ENCODE data around the gene MAGEL2.
A peak's percentile ranks its signal among the peaks of the same experiment; 100 is the strongest.

Gene MAGEL2

DNA sequence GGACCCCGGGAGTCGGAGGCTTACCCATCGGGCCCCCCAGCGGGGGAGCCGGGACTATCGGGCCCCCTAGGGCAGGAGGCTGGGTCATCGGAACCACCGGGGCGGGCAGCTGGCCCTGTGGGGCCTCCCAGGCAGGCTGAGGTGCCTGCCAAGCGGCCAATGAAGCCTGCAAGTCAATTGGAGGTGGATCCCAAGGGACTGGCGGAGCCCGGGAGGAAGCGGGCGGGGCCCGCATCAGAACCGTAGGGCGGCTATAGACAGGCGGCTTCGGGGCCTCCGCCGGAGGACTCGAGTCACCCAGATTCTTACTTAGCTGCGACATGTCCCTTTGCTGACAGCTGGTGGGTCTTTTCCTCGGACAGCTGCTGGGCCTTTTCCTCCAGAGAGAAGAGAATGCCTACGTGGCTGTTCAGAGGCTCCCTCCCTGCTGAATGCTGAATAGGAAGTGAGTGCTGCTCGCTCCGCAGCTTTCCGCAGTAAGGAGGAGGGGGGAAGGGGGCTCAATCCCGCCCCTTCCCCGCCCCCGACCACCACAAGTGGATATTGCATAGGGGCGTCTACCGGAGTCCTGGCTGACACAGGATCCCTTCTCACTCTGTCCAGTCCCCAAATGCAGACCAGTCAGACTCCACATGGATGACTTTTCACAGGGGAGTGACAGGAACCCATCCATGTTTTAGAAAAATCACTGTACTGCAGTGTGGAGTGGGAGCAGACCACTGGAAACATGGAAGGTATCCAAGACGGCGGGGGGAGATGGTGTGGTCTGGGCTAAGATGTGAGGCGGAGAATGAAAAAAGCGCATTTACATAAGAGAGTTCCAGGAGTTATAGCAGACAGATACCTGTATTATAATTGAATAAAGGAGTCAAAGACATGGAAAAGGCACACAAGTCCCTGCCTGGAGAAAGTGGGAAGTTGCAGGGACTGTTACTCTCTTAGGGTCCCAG lies at the start of gene MAGEL2:
Gene MAGEL2, minus strand, starts transcription at position 447 of the 950 bp plus-strand sequence. Its CDS starts 125 bp downstream, at position 322.
- H3K4me3 Mint-ChIP-seq: peak within 1 kb of the TSS; percentile 81 to 89 (median 83)
- peaks cover 2% of the 10 kb centered on the region for H3K9me3 Mint-ChIP-seq
- H3K36me3 Mint-ChIP-seq (ENCODE audit: low read depth): no peaks in the 10 kb centered on the region
- H3K27ac Mint-ChIP-seq: peak within 1 kb of the TSS; percentile 85 to 90 (median 87)
- TF ChIP-seq CTCF (IDR thresholded peaks at IDR 0.05; ENCODE audit: unreplicated experiment in 3 of 3): no peak
- H3K27me3 Mint-ChIP-seq (ENCODE audit: low read depth): no peaks in the 10 kb centered on the region
- H3K4me1 Mint-ChIP-seq: peaks cover 24% of the 10 kb centered on the region

DNA sequence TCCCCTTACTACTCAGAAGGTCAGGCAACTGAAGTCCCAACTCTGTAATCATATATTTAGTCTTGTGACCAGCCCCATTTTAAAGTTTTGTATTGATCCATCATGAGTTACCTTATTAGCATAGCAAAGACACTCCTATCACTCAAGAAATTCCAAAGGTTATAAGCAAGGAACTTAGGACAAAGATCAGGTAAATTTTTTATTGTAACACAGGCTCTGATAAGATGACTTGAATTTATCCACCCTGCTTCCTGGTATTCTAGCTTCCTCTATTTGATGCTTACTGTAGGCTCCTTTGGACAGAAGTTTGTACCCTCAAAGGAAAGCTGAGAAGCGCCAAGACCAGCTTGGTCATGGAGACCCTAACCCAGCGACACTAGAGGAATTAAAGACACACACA lies 47.6 kb upstream of the MAGEL2 start:
- Mint-ChIP-seq H3K27me3 (ENCODE audit: low read depth) (no peaks in the 10 kb centered on the region), H3K36me3 (ENCODE audit: low read depth) (no peaks in the 10 kb centered on the region), H3K4me1 (peaks cover 12% of the 10 kb centered on the region), H3K9me3 (peaks cover 22% of the 10 kb centered on the region), H3K27ac (no peak overlapping the region), H3K4me3 (no peak overlapping the region)
- no peak for TF ChIP-seq CTCF (IDR thresholded peaks at IDR 0.05; ENCODE audit: unreplicated experiment in 3 of 3)

GRCh38 chr15:23694592-23694991 lies 46.9 kb upstream of the MAGEL2 start:
- Mint-ChIP-seq H3K4me3 (no peak overlapping the region), H3K27ac (no peak overlapping the region), H3K9me3 (peaks cover 29% of the 10 kb centered on the region), H3K36me3 (ENCODE audit: low read depth) (no peaks in the 10 kb centered on the region), H3K27me3 (ENCODE audit: low read depth) (no peaks in the 10 kb centered on the region), H3K4me1 (peaks cover 19% of the 10 kb centered on the region)
- no peak for TF ChIP-seq CTCF (IDR thresholded peaks at IDR 0.05; ENCODE audit: unreplicated experiment in 3 of 3)

DNA sequence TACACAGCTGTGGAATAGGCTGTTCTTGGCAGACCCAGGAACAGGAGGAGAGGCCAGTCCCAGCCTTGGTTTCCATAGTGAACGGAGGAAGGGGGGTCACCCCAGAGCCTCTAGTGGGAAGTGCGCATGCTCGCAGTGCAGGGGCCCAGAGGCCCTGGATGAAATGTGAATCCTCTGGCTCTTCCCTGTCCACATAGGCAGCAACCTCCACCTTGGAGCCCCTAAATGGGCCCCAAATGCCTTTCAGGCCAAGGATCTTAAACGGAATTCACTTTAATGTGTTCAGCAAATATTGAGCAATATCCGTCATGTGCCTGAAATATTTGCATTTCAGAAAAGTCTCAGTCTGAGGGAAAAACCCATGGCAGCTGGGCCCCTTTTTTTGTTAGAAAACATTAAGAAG lies 42.8 kb upstream of the MAGEL2 start:
- H3K27ac Mint-ChIP-seq: peak overlapping the region; percentile 75 to 96 (median 87)
- no peak for TF ChIP-seq CTCF (IDR thresholded peaks at IDR 0.05; ENCODE audit: unreplicated experiment in 3 of 3)
- H3K36me3 Mint-ChIP-seq (ENCODE audit: low read depth): peaks cover 5% of the 10 kb centered on the region
- H3K27me3 Mint-ChIP-seq (ENCODE audit: low read depth): no peaks in the 10 kb centered on the region
- peaks cover 33% of the 10 kb centered on the region for H3K9me3 Mint-ChIP-seq
- peak overlapping the region; percentile 7 to 71 (median 71) for H3K4me3 Mint-ChIP-seq
- H3K4me1 Mint-ChIP-seq: peaks cover 28% of the 10 kb centered on the region

DNA sequence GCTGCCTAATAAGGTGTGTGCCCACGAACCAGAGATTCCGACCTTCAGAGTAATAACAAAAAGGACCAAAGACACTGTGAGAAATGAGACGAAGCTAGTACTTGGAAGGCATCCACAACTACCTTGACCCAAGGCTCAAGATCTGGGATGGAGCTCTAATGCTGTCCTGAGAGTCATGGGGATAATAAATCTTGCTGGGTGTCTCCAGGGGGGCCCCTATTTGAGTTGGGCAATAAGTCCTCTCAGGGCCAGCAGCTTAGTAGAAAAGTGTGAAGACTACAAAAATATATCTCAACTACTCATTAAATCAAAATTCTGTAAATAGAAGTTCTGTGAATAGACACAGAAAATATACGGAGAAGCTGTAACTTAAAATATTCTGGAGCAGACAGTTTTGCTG lies 42.3 kb upstream of the MAGEL2 start:
- peak overlapping the region; percentile 7 to 71 (median 71) for H3K4me3 Mint-ChIP-seq
- H3K36me3 Mint-ChIP-seq (ENCODE audit: low read depth): peaks cover 5% of the 10 kb centered on the region
- peak overlapping the region; percentile 75 to 96 (median 87) for H3K27ac Mint-ChIP-seq
- H3K4me1 Mint-ChIP-seq: peaks cover 28% of the 10 kb centered on the region
- H3K27me3 Mint-ChIP-seq (ENCODE audit: low read depth): no peaks in the 10 kb centered on the region
- peaks cover 28% of the 10 kb centered on the region for H3K9me3 Mint-ChIP-seq
- no peak for TF ChIP-seq CTCF (IDR thresholded peaks at IDR 0.05; ENCODE audit: unreplicated experiment in 3 of 3)

All from nephron (organoid).